GM21528 (cell line): Measurements from ENCODE around the gene B4GAT1.
"Not testable (repeated sequence)": the region's sequence is repeated elsewhere in the genome, so short reads cannot be mapped to it uniquely, and the experiment has no call there.

Experiments
- ATAC-seq: cut with Tn5 transposase; IDR thresholded peaks from one replicate; pipeline ENCODE4 v1.9.1; 2021; ENCODE audit warnings: mild to moderate bottlenecking, moderate library complexity; ENCODE audit not compliant: unreplicated experiment, low FRiP score

Gene B4GAT1

DNA sequence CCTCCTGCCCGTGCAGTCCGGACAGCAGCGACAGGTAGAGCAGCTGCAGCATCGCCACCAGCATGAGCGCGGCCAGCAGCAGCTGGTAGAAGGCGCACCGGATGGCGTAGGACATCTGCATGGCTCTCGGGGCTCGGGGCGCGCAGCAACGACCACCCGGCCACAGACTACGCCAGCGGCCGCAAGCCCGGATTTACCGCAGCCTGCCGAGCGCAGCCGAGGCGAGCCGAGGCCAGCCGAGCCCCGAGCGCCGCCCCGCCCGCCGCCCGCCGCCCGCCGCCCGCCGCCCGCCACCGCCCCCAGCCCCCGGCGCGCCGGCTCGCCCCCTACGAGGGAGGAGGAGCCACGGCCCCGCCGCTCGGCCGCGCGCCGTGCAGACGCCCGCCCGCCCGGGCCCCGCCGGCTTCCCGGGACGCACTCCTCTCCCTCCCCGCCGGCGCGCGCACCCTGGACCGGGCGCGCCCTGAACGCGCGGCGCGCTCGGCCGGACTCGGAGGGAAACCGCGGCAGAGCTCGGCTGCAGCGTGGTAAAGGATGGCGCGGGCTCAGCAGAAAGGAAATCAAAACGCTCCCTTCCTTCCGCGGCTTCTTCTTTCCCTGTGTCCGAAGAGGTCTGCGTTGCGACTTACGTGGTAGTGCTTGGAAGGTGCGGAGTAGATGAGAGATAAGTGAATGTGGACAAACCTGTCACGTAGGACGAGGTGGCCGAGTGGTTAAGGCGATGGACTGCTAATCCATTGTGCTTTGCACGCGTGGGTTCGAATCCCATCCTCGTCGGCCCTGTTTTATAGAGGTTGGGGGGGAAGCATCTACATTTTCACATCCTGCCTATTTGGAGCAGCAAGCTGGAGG, at the start of gene B4GAT1:
Gene B4GAT1 (minus strand): TSS at position 205 of the 852 bp plus-strand sequence. CDS start 84 bp downstream, at position 121.
- ATAC-seq = peak; percentile 36

DNA sequence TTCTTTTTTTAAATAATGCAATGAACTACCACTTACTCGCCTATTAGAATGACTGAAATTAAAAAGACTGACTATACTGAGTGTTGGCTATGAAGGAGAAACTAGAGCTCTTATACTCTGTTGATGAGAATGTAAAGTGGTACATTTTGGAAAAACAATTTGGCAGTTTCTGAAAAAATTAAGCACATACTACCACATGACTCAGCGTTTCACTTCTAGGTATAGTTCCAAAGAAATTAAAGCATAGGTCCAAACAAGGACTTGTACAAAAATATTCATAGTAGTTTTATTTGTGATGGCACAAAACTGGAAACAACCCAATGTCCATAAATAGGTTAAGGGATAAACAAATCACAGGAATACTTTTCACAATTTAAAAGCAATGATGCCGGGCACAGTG, 46.5 kb upstream of the B4GAT1 start:
- ATAC-seq = no peak

DNA sequence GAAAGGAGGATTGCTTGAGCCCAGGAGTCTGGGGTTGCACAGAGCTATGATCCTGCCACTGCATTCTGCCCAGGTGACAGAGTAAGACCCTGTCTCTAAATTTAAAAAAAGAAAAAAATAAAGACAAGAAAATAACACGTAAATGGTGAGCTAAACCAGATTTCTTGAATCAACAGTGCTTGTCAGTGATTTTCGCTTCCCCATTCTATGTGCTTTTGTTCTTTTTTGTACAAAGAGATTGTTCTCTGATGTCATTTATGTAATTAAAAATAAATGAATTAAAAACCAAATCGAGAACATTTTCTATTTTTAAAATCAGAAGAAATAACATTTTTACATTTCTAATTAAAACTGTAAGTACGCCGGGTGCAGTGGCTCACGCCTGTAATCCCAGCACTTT, 43.9 kb upstream of the B4GAT1 start:
- ATAC-seq = no peak

DNA sequence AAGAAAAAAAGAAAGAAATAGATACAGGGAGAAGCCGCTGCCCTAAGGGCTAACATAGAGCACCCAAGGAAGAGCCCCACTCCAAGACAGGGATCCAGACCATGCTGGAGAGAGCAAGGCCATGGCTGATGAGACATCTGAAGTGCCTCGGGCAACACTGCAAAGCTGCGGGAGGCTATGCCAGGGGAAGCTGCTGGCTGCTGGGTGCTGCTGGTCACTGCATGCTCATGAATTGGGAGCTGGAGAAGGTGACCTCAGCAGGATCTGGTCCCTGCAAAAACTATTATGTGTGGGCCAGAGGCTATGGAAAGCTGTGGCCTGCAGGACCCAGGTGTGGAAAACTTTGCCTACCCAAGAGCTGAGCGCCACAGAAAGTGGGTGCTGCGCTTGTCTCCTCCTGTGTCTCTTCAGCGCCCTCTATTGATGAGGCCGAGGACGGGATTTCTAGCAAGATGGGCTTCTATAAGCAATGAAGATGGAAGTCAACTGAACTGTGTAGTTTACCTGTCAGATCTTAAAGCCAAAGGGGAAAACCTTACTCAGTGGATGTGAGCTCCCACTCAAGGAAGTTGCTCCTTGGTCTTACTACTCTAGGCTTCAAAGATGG, 41.5 kb upstream of the B4GAT1 start:
- ATAC-seq = no peak

DNA sequence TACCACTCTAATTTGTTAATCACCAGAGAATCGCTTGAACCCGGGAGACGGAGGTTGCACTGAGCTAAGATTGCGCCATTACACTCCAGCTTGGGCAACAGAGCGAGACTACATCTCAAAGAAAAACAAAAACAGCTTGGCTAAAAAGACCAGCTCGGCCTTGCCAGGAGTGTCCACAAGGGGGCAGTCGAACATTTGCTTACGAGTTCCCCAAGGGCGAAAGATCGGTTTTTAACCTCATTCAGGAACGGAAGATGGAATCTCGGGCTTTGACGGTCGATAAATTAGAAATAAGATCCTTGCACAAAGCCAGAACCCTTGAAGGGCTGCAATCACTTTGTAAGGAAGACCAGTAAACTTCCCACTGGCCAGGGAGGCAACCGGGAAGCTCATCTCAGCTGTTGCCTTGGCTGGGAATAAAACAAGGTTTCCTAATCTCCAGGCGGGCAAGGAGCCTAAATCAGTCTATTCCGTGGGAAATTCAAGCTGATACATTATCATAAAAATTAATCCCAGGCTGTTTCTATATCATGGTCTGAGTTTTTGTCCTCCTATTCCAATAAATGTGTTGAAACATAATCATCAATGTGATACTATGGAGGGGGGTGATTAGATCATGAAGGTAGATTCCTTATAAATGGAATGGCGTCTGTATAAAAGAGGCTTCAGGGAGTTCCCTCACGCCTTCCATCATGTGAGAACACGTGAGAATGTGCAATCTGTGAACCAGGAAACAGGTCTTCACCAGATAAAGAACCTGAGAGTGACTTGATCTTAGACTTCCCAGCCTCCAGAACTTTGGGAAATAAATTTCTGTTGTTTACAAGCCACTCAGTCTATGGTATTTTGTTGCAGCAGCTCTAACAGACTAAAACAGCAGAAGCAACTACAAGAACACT, 39.0 kb upstream of the B4GAT1 start:
- no peak for ATAC-seq

DNA sequence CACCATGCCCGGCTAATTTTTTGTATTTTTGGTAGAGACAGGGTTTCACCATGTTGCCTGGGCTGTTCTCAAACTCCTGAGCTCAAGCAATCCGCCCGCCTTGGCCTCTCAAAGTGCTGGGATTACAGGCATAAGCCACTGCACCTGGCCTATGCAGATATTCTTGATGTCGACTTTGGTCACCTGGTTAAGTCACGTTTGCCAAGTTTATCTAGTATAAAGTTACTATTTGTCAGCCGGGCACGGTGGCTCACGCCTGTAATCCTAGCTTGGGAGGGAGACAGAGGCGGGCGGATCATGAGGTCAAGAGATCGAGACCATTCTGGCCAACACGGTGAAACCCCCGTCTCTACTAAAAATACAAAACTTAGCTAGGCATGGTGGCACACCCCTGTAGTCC, 36.9 kb upstream of the B4GAT1 start:
- not testable (repeated sequence) for ATAC-seq

DNA sequence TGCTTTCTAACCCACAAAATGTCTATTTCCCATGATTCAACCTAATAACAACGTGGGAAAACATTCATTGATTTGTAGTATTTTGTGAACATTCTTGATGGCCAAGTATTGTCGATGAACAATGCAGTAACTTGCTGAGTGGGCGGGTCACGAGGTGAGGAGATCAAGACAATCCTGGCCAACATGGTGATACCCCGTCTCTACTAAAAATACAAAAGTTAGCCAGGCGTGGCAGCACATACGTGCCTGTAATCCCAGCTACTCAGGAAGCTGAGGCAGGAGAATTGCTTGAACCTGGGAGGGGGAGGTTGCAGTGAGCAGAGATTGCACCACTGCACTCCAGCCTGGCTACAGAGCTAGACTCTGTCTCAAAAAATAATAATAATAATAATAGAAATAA, 32.8 kb upstream of the B4GAT1 start:
- ATAC-seq = not testable (repeated sequence)

DNA sequence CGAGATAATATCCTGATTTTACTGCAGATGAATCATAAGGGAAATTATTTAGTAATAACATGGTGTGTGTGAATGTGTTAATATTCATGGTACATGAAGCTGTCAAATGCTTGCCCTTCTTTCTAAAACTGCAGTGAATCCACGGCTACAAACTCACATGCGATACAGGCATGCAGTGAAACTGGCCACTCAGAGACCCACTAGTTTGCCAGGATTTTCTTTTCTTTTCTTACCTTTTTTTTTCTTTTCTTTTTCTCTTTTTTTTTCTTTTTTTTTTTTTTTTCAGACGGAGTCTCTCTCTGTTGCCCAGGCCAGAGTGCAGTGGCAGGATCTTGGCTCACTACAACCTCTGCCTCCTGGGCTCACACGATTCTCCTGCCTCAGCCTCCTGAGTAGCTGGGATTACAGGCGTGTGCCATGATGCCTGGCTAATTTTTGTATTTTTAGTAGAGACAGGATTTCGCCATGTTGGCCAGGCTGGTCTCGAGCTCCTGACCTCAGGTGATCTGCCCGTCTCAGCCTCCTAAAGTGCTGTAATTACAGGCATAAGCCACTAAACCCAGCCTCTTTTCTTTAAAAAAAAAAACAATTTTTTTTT, 26.4 kb upstream of the B4GAT1 start:
- ATAC-seq = not testable (repeated sequence)

DNA sequence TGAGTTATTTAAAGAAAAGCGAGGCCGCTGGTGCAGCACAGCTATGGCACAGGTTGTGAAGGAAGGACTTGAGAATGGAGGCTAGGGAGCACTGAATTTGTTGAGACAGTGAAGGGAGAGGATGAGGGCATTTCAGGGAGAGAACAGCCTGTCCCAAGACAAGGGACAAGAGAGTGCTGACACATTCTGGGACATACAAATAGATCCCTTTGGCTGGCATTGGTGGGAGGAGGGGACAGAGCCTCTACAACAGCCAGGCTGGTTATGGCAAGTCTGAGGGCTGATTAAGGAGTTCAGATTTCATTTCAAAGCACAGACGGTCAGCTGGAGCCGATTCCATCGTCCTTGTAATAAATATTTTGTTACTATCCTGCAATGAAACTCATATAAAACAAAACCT, 25.8 kb upstream of the B4GAT1 start:
- no peak for ATAC-seq

DNA sequence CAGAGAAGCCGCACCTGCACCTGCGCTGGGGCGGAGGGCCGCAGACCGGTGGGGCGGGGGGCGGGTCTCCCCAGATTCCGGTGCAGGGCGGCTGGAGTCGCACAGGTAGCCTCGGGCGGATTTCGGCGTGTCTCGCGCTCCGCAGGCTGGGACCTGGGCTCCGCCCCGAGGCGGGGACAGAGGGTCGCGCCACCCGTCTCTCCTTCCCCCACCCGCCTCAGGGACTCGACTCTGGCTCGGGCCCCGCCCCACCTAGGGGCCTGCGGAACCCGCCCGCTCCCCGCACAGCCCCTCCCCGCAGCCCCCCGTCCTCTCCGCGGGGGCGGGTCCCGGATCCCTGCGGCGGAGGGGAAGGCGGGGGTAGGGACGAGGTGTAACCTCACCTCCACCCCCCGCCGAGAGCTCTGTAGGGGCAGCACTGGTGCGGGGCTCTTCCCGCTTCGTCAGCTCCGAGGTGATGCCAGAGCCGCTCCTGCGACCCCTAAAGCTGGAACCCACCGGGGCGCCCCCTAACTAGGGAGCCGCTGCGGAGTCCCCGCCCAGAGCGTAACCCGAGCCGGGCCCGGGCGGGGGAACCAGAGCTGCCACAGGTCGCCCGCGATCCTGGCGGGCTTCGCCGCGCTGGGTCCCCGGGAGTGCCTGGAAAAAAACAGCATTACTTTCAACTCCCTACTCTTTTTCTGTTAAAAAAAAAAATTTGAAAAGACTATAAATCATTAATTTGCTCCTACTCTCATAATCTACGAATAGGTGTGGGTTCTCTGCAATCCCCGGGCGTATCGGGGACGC, 24.4 kb upstream of the B4GAT1 start, which contains the start of gene SLC29A2:
Gene SLC29A2 (minus strand): TSS at position 134 of the 789 bp plus-strand sequence. CDS start 169 bp downstream, outside the sequence.
- peak; percentile 55 for ATAC-seq

DNA sequence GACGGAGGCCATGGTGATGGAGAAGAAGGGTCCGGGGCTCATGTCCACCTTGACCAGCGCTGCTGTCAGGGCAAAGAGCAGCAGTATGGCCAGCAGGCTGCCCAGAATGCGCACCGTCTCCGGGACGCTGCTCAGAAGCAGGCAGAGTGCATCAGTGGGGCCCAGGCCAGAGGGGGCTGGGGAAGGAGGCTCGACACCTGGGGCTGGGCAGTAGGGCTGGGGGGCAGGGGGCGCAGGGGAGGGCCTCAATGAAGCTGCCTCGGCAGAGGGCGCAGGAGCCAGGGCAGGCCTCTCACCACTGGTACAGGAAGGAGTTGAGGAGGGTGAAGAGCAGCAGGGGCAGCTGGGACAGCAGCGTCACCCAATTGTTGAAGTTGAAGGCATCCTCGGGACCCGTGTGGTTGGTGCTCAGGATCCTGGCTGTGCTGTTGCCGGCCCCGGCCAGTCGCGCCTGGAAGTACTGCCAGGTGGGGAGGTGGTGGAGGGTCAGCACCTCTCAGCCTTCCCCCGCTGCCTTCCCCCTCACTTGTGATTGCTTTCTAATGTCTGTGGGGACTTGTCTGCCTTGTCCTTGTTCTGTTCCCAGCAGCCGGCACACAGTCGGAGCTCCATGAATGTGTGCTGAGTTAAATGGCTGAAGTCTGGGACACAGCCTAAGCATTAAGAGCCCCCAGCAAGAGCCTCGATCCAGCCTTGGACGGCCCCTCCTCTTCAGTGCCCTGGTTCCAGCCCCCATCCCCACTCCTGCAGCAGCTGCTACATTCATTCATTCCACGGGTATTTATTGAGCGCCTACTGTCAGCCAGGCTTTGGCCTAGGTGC, 21.9 kb upstream of the B4GAT1 start:
- ATAC-seq = no peak

DNA sequence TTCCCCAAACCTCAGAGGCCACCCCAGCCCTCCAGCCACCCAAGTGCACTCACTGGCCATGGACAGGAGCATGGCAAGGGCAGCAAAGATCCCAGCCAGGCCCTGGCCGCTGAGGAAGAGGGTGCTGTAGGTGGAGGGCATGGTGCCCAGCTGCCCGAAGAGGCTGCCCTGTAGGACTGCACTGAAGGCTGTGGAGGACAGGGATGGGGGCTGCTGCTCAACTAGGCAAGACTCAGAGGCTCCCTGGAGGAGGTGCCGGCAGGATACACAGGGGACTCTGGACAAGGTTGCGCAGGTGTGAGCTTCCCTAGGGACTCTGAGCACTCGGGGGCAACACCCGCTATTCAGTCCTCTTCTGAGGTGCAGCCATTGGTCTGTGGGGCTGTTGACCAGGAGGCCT, 21.1 kb upstream of the B4GAT1 start:
- no peak for ATAC-seq

DNA sequence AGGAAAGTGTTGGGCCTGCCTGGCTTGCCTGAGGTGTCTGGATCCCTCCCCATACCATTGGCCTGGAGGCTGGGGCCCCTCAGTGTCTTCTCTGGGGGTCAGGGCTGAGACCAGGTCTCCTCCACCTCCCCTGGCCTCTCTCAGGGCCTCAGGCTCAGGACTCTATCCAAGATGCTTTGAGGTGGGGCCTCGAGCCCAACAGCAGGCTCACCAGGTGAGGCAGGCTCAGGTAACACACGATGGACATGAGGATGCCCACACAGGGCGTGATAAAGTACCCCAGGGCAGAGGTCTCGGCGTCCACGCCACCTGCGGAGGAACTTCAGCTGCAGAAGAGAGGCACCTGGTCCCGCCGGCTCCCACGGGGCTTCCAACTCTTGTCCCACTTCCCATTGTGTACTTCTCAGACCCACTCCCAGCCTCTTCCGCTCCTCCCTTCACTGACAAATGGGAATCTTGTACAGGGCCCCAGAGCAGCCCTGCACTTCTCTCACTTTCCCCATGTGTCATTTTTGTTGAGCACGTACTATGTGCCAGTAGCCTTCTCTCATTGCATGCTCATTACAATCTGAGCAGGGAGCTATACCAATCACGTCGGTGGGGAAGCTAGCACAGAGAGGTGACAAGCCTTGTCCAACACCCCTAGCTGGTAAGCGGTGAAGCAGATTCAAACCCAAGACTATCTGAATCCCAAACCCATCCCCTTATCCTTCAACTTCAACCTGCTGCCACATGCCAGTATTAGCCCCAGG, 20.3 kb upstream of the B4GAT1 start:
- no peak for ATAC-seq

DNA sequence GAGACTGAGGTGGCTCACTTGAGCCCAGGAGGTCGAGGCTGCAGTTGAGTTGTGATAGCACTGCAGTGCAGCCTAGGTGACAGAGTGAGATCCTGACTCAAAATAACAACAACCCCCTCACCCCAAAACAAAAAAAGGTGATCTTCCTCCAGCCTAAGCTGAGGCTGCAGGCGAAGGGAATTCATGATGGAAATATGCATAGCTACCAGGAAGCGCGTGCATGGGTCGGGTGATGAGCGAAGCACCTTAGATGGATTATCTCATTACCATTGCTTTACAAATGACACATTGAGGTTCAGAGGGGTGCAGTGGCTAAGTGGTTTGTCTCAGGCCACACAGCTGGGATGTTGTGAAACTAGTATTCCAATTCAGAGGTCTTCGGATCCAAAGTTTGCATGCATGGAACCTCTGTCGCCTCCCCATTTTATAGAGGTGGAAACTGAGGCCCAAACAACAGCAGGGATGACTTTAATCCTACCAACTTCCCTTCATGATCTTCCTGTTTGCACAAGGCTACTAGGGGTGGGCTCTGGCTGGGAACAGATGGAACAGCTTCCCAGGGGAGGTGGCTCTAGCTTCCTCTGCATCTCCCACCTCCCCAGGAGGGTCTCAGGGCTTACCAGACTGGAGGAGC, 19.5 kb upstream of the B4GAT1 start:
- no peak for ATAC-seq

DNA sequence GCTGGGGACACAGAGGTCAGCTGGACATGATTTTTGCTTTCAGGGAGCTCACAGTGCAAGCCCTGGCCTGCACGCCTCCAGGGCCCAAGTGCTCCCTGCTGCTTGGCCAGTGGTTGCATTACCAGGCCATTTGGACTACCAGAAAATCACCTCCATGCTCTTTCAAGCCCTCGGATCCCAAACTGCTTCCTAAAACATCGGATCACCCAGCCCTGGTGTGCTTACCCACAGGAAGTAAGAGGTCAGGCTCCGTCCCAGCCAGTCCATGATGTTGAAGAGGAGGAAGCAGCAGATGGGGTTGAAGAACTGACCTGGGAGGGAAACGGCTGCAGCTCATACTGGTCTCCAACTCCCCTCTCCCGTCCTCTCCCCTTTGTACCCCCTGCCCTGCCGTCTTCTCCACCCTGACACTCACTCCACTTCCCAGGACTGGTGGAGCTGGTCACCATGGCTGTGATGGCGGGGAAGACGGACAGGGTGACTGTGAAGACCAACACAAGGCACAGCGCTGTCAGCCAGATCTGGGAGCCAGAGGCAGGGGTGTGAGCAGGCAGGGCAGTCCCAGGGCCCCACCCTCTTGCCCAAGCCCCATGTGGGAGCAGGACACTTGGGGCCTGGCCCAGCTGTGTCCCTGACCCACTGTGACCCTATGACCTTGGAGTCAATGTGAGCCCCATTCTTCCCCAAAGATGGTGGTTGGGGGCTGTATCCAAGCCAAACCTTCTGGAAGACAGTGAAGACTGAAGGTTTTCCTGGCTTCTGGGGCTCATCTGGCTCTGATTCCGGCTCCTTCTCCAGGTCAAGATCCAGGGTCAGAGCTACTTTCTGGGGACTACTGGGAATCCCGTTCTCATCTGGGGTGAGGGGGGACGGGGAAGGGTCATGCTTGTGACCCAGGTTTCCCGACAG, 18.5 kb upstream of the B4GAT1 start:
- no peak for ATAC-seq

DNA sequence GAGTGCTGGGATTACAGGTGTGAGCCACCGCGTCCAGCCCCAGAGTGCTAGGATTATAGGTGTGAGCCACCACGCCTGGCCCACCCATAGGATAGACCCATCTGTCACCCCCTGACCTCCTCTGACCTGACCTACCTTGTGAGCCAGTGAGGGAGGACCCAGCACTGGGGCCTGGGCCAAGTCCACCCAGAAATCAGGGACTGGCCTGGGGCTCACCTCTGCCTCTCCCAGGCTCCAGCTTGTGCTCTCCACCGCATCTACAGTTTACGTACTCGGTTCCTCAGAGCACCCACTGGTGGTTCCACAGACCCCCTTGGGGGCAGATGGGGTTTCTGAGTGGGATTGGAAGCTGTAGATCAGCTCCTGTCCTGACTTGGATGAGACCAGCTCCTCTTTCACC, 17.7 kb upstream of the B4GAT1 start:
- ATAC-seq = no peak
